GM12878 (cell line): Measurements from ENCODE around the gene CNTN4. TPM values are rescaled to one million over a fixed set of nuclear protein-coding genes. Genes with fewer than 3 reads are reported as not detected.

Experiments used
- ATAC-seq: fragments of 200-7000 bp; cut with Tn5 transposase; 3 replicates; pipeline ENCODE4 v1.9.1; 2020; ENCODE audit warnings: mild to moderate bottlenecking, moderate library complexity
- BruUV-seq: library from RNA; stranded (reverse); fragments of 400-500 nt; replicated peaks from 2 replicates; lab custom pipeline; 2021; lab: Mats Ljungman, UMichigan
- CTCF ChIA-PET: fragments of 300-600 bp; sonication (Branson Sonifier 250); formaldehyde crosslinking; extraction: SDS; loops from one replicate; lab custom pipeline; 2021; ENCODE audit warnings: inconsistent platforms; lab: Yijun Ruan, JAX
- POLR2A ChIA-PET: fragments of 350-600 bp; formaldehyde crosslinking; extraction: SDS; loops from one replicate; lab custom pipeline; 2021; ENCODE audit warnings: inconsistent platforms; lab: Charles Lee
- RAD21 ChIA-PET: fragments of 300-600 bp; sonication (Branson Sonifier 250); formaldehyde crosslinking; loops from one replicate; lab custom pipeline; 2023; ENCODE audit warnings: antibody characterized with exemption; ENCODE audit not compliant: unreplicated experiment; lab: Charles Lee
- SMC1A ChIA-PET: fragments of 300-600 bp; sonication (Branson Sonifier 250); formaldehyde crosslinking; loops from one replicate; lab custom pipeline; 2023; ENCODE audit not compliant: unreplicated experiment, uncharacterized antibody; lab: Charles Lee
- DNase-seq: peaks from one replicate; pipeline ENCODE4 v3.0.0-alpha.2; 2011; ENCODE audit warnings: low read depth, low spot score
- FAIRE-seq: peaks from 3 replicates; lab custom pipeline; 2011; peaks lifted over from hg19 to GRCh38; lab: Jason Lieb, UNC
- H2AFZ ChIP-seq: 2 replicates; pipeline ENCODE4 v1.6.0; 2011; ENCODE audit warnings: low read depth, low read length, control low read depth; ENCODE audit not compliant: control insufficient read depth
- H3K27ac ChIP-seq: 2 replicates; pipeline ENCODE4 v1.5.1; 2011; ENCODE audit warnings: control low read depth; ENCODE audit not compliant: control insufficient read depth, insufficient read depth
- H3K27me3 ChIP-seq, 2 experiments: replicated peaks in 1 of 2; 2 replicates each; pipeline versions ENCODE4 v1.6.0 to v1.6.1; 2011; ENCODE audit warnings: low read length in 1 of 2; ENCODE audit not compliant: control insufficient read depth in 2 of 2, insufficient read depth in 2 of 2
- H3K36me3 ChIP-seq, 2 experiments: 2 replicates each; pipeline ENCODE4 v1.5.1; 2011; ENCODE audit warnings: low read length in 1 of 2; ENCODE audit not compliant: control insufficient read depth in 2 of 2, insufficient read depth in 2 of 2
- H3K4me1 ChIP-seq: 2 replicates; pipeline ENCODE4 v1.6.1; 2011; ENCODE audit warnings: mild to moderate bottlenecking, low read length, moderate library complexity, mixed read lengths; ENCODE audit not compliant: control insufficient read depth, insufficient read depth
- H3K4me2 ChIP-seq: 2 replicates; pipeline ENCODE4 v1.6.0; 2011; ENCODE audit warnings: control low read depth; ENCODE audit not compliant: control insufficient read depth, insufficient read depth
- H3K4me3 ChIP-seq: fragments of 200-600 bp; sonication (generic); 2 replicates; pipeline ENCODE4 v1.5.1; 2016
- H3K79me2 ChIP-seq: 2 replicates; pipeline ENCODE4 v1.6.0; 2011; ENCODE audit warnings: low read length; ENCODE audit not compliant: control insufficient read depth, insufficient read depth
- H3K9ac ChIP-seq: 2 replicates; pipeline ENCODE4 v1.8.0; 2011; ENCODE audit warnings: low read length, control low read depth, mixed read lengths; ENCODE audit not compliant: control insufficient read depth, insufficient read depth
- H3K9me3 ChIP-seq: replicated peaks from 3 replicates; pipeline ENCODE4 v1.5.1; 2011; ENCODE audit warnings: mild to moderate bottlenecking, low read length; ENCODE audit not compliant: control insufficient read depth, insufficient read depth
- H4K20me1 ChIP-seq: 2 replicates; pipeline ENCODE4 v1.6.0; 2011; ENCODE audit not compliant: control insufficient read depth, insufficient read depth
- DPF2 ChIP-seq: fragments of 450-650 bp; IDR thresholded peaks from 2 replicates; pipeline ENCODE4 v1.6.1; 2017; ENCODE audit warnings: mild to moderate bottlenecking
- HDAC6 ChIP-seq: fragments of 200-600 bp; sonication (generic); IDR thresholded peaks from one replicate; pipeline ENCODE4 v1.8.0; 2017; ENCODE audit warnings: antibody characterized with exemption; ENCODE audit not compliant: unreplicated experiment
- PAX5 ChIP-seq: IDR thresholded peaks from 2 replicates; pipeline ENCODE4 v1.6.1; 2011; ENCODE audit warnings: low read depth, low read length, borderline replicate concordance
- SMAD5 ChIP-seq: IDR thresholded peaks from 2 replicates; pipeline ENCODE4 v1.6.1; 2016; ENCODE audit warnings: antibody characterized with exemption, low read depth
- STAT3 ChIP-seq: IDR thresholded peaks from 2 replicates; pipeline ENCODE4 v1.6.1; 2011; ENCODE audit warnings: low read depth, low read length, improper control_type of control experiment
- TBL1XR1 ChIP-seq: IDR thresholded peaks from 2 replicates; pipeline ENCODE4 v1.6.1; 2012; ENCODE audit warnings: low read depth, low read length, improper control_type of control experiment
- YBX1 ChIP-seq: fragments of 450-650 bp; IDR thresholded peaks from 2 replicates; pipeline ENCODE4 v1.6.1; 2016; ENCODE audit warnings: antibody characterized with exemption
- ZNF622 ChIP-seq: fragments of 450-650 bp; IDR thresholded peaks from 2 replicates; pipeline ENCODE4 v1.6.1; 2017; ENCODE audit warnings: mild to moderate bottlenecking, inconsistent platforms
- WGBS: methylation state at CpG from one replicate; pipeline ENCODE4 v1.1.6; 2016; ENCODE audit warnings: low lambda C conversion rate; ENCODE audit not compliant: insufficient replicate concordance, insufficient coverage; ENCODE audit errors: missing lambda C conversion rate; 5-methylcytosine and 5-hydroxymethylcytosine counted together
- in situ Hi-C: fragments of 300-500 bp; cut with MboI; formaldehyde crosslinking; loops from 9 replicates; pipeline ENCODE4 v1.14.3; 2018; ENCODE audit warnings: mixed read lengths
- intact Hi-C: fragments of 100-400 bp; cut with micrococcal nuclease; formaldehyde crosslinking; loops from one replicate; pipeline ENCODE4 v1.14.2; 2022; ENCODE audit not compliant: unreplicated experiment
- polyA plus RNA-seq, 11 experiments: library from polyadenylated mRNA; depleted of rRNA in 4 of 11; unstranded in 6 of 11; stranded (reverse) in 5 of 11; fragments of >200 nt; fragmentation: Nextera tagmentation in 4 of 11; fragmentation: Illumina TruSeq in 1 of 11; extraction: Ambion mirVana in 4 of 11; extraction: Trizol in 1 of 11; gene quantifications; 1 replicate in 1 of 11; 2 replicates in 10 of 11; pipeline versions ENCODE4 v1.2.1 to v1.2.3, GENCODE V29; 2011 to 2016; ENCODE audit warnings: inconsistent platforms in 2 of 11, missing spikeins in 2 of 11, low read depth in 1 of 11
- total RNA-seq, 4 experiments: library from RNA; depleted of rRNA in 3 of 4; stranded (reverse); fragments of >200 nt in 3 of 4; fragmentation: Illumina TruSeq in 1 of 4; extraction: Trizol in 1 of 4; gene quantifications; 2 replicates each; pipeline versions ENCODE4 v1.2.1 to v1.2.3, GENCODE V29; 2013 to 2021
- TF ChIP-seq, protein P1 (sequence below): IDR thresholded peaks from 2 replicates; pipeline ENCODE4 v1.6.1; 2012; ENCODE audit warnings: improper control_type of control experiment, low read depth, low read length; ENCODE audit not compliant: insufficient replicate concordance
- TF ChIP-seq, protein P2 (sequence below): fragments of 450-650 bp; IDR thresholded peaks from 2 replicates; pipeline ENCODE4 v1.6.1; 2017; ENCODE audit warnings: mild to moderate bottlenecking, moderate library complexity
- TF ChIP-seq, protein P3 (sequence below): IDR thresholded peaks from 2 replicates; pipeline ENCODE4 v1.6.1; 2012; ENCODE audit warnings: mild to moderate bottlenecking, low read depth, low read length

Gene CNTN4
- total and polyA plus RNA-seq, 10 of the 15 experiments (the other 5 are each of a cell fraction or from before 2014, with no cell fraction given) = 0.05 to 0.43 (median 0.15) TPM; not detected in 1

DNA sequence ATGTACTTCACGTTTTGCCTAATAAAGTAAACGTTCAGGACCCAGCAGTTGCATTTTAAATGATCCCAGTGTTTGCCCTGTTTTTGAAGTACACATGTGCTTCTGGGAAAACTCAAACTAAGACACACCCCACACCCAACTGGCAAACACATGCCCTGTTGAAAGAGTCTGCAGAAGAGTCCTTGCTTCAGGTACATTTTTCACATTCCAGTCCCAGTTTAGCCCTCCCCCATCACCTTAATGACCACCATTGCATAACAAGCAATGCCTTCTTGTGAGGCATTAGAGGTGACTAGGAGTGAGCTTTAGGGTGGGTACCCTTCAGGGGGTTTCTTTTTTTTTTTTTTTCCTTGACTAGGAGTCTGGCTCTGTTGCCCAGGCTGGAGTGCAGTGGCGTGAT is 322.3 kb downstream of the CNTN4 start (continued):
- no peak for TF ChIP-seq YBX1
- TF ChIP-seq HDAC6 = no peak

DNA sequence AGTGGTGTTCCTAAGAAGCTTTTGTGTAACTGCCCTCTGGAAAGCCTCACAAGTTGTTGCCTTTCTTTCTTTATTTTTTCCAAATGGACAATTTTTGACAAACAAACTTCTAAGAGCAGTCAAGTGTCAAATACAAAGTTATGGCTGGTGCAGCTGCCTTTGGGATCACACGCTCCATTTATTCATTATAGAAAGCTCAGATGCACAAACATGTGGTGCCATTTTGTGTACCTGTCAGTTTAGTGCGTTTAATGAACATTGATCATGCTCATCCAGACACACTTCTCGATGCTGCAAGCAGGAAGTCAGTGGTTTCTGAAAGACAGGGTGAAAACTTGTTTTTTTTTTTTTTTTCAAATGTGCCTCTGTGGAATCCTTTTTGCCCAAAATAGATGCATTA is 324.5 kb downstream of the CNTN4 start:
- H3K36me3 ChIP-seq = no peaks in the 10 kb centered on the region
- TF ChIP-seq TBL1XR1 (no peak), SMAD5 (no peak), STAT3 (no peak), PAX5 (no peak), DPF2 (no peak), ZNF622 (no peak)
- TF ChIP-seq, protein P1, sequence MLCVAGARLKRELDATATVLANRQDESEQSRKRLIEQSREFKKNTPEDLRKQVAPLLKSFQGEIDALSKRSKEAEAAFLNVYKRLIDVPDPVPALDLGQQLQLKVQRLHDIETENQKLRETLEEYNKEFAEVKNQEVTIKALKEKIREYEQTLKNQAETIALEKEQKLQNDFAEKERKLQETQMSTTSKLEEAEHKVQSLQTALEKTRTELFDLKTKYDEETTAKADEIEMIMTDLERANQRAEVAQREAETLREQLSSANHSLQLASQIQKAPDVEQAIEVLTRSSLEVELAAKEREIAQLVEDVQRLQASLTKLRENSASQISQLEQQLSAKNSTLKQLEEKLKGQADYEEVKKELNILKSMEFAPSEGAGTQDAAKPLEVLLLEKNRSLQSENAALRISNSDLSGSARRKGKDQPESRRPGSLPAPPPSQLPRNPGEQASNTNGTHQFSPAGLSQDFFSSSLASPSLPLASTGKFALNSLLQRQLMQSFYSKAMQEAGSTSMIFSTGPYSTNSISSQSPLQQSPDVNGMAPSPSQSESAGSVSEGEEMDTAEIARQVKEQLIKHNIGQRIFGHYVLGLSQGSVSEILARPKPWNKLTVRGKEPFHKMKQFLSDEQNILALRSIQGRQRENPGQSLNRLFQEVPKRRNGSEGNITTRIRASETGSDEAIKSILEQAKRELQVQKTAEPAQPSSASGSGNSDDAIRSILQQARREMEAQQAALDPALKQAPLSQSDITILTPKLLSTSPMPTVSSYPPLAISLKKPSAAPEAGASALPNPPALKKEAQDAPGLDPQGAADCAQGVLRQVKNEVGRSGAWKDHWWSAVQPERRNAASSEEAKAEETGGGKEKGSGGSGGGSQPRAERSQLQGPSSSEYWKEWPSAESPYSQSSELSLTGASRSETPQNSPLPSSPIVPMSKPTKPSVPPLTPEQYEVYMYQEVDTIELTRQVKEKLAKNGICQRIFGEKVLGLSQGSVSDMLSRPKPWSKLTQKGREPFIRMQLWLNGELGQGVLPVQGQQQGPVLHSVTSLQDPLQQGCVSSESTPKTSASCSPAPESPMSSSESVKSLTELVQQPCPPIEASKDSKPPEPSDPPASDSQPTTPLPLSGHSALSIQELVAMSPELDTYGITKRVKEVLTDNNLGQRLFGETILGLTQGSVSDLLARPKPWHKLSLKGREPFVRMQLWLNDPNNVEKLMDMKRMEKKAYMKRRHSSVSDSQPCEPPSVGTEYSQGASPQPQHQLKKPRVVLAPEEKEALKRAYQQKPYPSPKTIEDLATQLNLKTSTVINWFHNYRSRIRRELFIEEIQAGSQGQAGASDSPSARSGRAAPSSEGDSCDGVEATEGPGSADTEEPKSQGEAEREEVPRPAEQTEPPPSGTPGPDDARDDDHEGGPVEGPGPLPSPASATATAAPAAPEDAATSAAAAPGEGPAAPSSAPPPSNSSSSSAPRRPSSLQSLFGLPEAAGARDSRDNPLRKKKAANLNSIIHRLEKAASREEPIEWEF = no peak
- TF ChIP-seq, protein P2, sequence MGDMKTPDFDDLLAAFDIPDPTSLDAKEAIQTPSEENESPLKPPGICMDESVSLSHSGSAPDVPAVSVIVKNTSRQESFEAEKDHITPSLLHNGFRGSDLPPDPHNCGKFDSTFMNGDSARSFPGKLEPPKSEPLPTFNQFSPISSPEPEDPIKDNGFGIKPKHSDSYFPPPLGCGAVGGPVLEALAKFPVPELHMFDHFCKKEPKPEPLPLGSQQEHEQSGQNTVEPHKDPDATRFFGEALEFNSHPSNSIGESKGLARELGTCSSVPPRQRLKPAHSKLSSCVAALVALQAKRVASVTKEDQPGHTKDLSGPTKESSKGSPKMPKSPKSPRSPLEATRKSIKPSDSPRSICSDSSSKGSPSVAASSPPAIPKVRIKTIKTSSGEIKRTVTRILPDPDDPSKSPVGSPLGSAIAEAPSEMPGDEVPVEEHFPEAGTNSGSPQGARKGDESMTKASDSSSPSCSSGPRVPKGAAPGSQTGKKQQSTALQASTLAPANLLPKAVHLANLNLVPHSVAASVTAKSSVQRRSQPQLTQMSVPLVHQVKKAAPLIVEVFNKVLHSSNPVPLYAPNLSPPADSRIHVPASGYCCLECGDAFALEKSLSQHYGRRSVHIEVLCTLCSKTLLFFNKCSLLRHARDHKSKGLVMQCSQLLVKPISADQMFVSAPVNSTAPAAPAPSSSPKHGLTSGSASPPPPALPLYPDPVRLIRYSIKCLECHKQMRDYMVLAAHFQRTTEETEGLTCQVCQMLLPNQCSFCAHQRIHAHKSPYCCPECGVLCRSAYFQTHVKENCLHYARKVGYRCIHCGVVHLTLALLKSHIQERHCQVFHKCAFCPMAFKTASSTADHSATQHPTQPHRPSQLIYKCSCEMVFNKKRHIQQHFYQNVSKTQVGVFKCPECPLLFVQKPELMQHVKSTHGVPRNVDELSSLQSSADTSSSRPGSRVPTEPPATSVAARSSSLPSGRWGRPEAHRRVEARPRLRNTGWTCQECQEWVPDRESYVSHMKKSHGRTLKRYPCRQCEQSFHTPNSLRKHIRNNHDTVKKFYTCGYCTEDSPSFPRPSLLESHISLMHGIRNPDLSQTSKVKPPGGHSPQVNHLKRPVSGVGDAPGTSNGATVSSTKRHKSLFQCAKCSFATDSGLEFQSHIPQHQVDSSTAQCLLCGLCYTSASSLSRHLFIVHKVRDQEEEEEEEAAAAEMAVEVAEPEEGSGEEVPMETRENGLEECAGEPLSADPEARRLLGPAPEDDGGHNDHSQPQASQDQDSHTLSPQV = no peak
- TF ChIP-seq, protein P3, sequence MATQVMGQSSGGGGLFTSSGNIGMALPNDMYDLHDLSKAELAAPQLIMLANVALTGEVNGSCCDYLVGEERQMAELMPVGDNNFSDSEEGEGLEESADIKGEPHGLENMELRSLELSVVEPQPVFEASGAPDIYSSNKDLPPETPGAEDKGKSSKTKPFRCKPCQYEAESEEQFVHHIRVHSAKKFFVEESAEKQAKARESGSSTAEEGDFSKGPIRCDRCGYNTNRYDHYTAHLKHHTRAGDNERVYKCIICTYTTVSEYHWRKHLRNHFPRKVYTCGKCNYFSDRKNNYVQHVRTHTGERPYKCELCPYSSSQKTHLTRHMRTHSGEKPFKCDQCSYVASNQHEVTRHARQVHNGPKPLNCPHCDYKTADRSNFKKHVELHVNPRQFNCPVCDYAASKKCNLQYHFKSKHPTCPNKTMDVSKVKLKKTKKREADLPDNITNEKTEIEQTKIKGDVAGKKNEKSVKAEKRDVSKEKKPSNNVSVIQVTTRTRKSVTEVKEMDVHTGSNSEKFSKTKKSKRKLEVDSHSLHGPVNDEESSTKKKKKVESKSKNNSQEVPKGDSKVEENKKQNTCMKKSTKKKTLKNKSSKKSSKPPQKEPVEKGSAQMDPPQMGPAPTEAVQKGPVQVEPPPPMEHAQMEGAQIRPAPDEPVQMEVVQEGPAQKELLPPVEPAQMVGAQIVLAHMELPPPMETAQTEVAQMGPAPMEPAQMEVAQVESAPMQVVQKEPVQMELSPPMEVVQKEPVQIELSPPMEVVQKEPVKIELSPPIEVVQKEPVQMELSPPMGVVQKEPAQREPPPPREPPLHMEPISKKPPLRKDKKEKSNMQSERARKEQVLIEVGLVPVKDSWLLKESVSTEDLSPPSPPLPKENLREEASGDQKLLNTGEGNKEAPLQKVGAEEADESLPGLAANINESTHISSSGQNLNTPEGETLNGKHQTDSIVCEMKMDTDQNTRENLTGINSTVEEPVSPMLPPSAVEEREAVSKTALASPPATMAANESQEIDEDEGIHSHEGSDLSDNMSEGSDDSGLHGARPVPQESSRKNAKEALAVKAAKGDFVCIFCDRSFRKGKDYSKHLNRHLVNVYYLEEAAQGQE = no peak

More for the DNA sequence above, 324.5 kb downstream of the CNTN4 start:
- Histone ChIP-seq H3K4me1 (no peaks in the 10 kb centered on the region), H3K4me2 (no peak overlapping the region), H4K20me1 (no peaks in the 10 kb centered on the region), H3K79me2 (no peaks in the 10 kb centered on the region), H3K27me3 (no peaks in the 10 kb centered on the region), H3K4me3 (no peak overlapping the region), H2AFZ (no peak overlapping the region), H3K27ac (no peak overlapping the region), H3K9me3 (no peaks in the 10 kb centered on the region), H3K9ac (no peak overlapping the region)
- DNase-seq = no peak
- CTCF ChIA-PET = no interaction called here
- intact Hi-C loops = no loop called here
- no TSS peak for BruUV-seq
- SMC1A ChIA-PET = interaction anchor here (0.9 kb wide), 1 partner anchor 14 kb away, joined by 3 read pairs; no protein-coding TSS in a partner anchor
- POLR2A ChIA-PET = no interaction called here
- in situ Hi-C loops = no loop called here
- no peak for FAIRE-seq
- ATAC-seq = no peak
- WGBS = 45% methylated on average over 3 of the region's 3 CpGs
- RAD21 ChIA-PET = interaction anchor here (1.3 kb wide), 1 partner anchor 292 kb away, joined by 3 read pairs; no protein-coding TSS in a partner anchor
